Measurements from ENCODE around the gene FXR1. TPM values are rescaled to one million over a fixed set of nuclear protein-coding genes. Genes with fewer than 3 reads are reported as not detected.

FXR1 gene
- total and polyA plus RNA-seq, 2 donors (not counting 1 experiment from before 2014, with no cell fraction given), result 148 to 252 TPM

DNA sequence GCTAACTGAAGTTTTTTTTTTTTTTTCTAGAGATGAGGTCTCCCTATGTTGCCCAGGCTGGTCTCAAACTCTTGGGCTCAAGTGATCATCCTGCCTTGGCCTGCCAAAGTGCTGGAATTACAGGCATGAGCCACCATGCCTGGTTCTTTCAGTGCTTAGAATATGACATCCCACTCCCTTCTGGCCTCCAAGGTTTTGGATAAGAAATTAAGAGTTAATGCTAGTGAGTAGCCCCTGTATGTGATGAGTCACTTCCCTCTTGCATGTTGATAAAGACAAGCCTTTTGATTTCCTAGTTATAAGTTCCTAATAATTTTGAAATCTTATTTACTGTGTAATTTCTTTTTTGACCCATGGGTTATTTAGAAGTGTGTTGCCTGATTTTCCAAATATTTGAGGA, 112.7 kb downstream of the FXR1 start:
- H3K79me2 ChIP-seq (ENCODE audit: control insufficient read depth, insufficient read depth, low read length), result no peaks in the 10 kb centered on the region
- no peaks in the 10 kb centered on the region for H3K4me1 ChIP-seq (ENCODE audit: control insufficient read depth, extremely low read depth, insufficient read depth, low read length)
- no peak overlapping the region for H3K4me3 ChIP-seq (replicated peaks in 1 of 4; ENCODE audit: control extremely low read depth in 1 of 4, insufficient read depth in 1 of 4, low read depth in 3 of 4, low read length in 4 of 4)
- no peak overlapping the region for H3K9ac ChIP-seq (ENCODE audit: insufficient read depth, low read length)
- H3K27me3 ChIP-seq (ENCODE audit: control insufficient read depth, insufficient read depth, low read length), result no peaks in the 10 kb centered on the region
- no peaks in the 10 kb centered on the region for H3K9me3 ChIP-seq (ENCODE audit: control insufficient read depth, insufficient read depth, low read depth, low read length)
- H3K36me3 ChIP-seq (ENCODE audit: control insufficient read depth, insufficient read depth, low read length), result no peaks in the 10 kb centered on the region
- H3K4me2 ChIP-seq (ENCODE audit: extremely low read depth, insufficient read depth, low read length), result no peak overlapping the region
- H3K27ac ChIP-seq (ENCODE audit: insufficient read depth, low read length), result no peak overlapping the region
- no peak for DNase-seq (ENCODE audit: low read depth in 2 of 2)
- no peak for TF ChIP-seq EZH2 (IDR thresholded peaks at IDR 0.05; ENCODE audit: low read length, missing control alignments)
- TF ChIP-seq CTCF (conservative IDR thresholded peaks at IDR 0.05 in 1 of 2, IDR thresholded peaks at IDR 0.05 in 1 of 2; ENCODE audit: low read depth in 1 of 2, low read length in 2 of 2), result no peak
- no peak overlapping the region for H2AFZ ChIP-seq (ENCODE audit: low read length)
- no peaks in the 10 kb centered on the region for H4K20me1 ChIP-seq (ENCODE audit: control insufficient read depth, extremely low read depth, insufficient read depth, low read length)

DNA sequence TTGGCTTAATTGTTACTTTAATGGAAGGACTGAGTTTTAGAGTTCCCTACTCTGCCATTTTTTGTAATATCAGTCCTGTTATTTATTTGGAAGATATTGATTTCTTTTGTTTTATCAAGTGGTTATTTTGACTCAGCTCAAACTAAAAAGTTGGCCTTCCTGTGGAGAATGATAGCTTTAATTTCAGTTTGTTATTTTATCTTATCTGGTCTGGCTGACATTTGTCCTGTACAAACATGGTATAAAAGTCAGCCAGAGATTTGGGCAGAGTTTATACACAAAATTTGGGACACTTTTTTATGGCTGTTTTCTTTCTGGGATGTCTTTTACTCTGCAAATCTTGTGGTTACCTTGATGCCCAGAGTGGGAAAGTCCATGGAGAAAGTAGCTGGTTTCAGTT, 118.5 kb downstream of the FXR1 start:
- H3K36me3 ChIP-seq (ENCODE audit: control insufficient read depth, insufficient read depth, low read length), result no peaks in the 10 kb centered on the region
- H3K9me3 ChIP-seq (ENCODE audit: control insufficient read depth, insufficient read depth, low read depth, low read length), result no peaks in the 10 kb centered on the region
- TF ChIP-seq EZH2 (IDR thresholded peaks at IDR 0.05; ENCODE audit: low read length, missing control alignments), result no peak
- TF ChIP-seq CTCF (conservative IDR thresholded peaks at IDR 0.05 in 1 of 2, IDR thresholded peaks at IDR 0.05 in 1 of 2; ENCODE audit: low read depth in 1 of 2, low read length in 2 of 2), result no peak
- no peak overlapping the region for H2AFZ ChIP-seq (ENCODE audit: low read length)
- H3K9ac ChIP-seq (ENCODE audit: insufficient read depth, low read length), result no peak overlapping the region
- DNase-seq (ENCODE audit: low read depth in 2 of 2), result no peak
- no peaks in the 10 kb centered on the region for H3K27me3 ChIP-seq (ENCODE audit: control insufficient read depth, insufficient read depth, low read length)
- H3K27ac ChIP-seq (ENCODE audit: insufficient read depth, low read length), result no peak overlapping the region
- H3K4me2 ChIP-seq (ENCODE audit: extremely low read depth, insufficient read depth, low read length), result no peak overlapping the region
- no peaks in the 10 kb centered on the region for H3K4me1 ChIP-seq (ENCODE audit: control insufficient read depth, extremely low read depth, insufficient read depth, low read length)
- H3K79me2 ChIP-seq (ENCODE audit: control insufficient read depth, insufficient read depth, low read length), result no peaks in the 10 kb centered on the region
- H3K4me3 ChIP-seq (replicated peaks in 1 of 4; ENCODE audit: control extremely low read depth in 1 of 4, insufficient read depth in 1 of 4, low read depth in 3 of 4, low read length in 4 of 4), result no peak overlapping the region
- no peaks in the 10 kb centered on the region for H4K20me1 ChIP-seq (ENCODE audit: control insufficient read depth, extremely low read depth, insufficient read depth, low read length)

Other genes with a start within 250 kb of the FXR1 start
- under 0.01 TPM in 2 replicates for gene CCDC39, start 233.2 kb upstream of the FXR1 start, total RNA-seq
- not detected in 2 replicates for gene CCDC39, start 233.2 kb upstream of the FXR1 start, polyA plus RNA-seq
- 33.7 and 38.3 TPM in 2 replicates for gene DNAJC19, start 77.1 kb downstream of the FXR1 start, total RNA-seq
- gene DNAJC19, start 77.1 kb downstream of the FXR1 start, polyA plus RNA-seq, result 31.5 and 37.6 TPM in 2 replicates

All from fibroblast of lung (primary cell).